KOPT-K1 (cell line): Measurements from ENCODE around the gene SLC4A8.

ENCODE experiments used
- H3K27ac ChIP-seq: fragments of 200-600 bp; sonication (generic); 2 replicates; pipeline ENCODE4 v1.5.1; 2016; ENCODE audit warnings: antibody characterized with exemption, mild to moderate bottlenecking, low read depth, low read length; ENCODE audit not compliant: poor library complexity, severe bottlenecking
- H3K36me3 ChIP-seq: fragments of 200-600 bp; sonication (generic); 2 replicates; pipeline ENCODE4 v1.5.1; 2017; ENCODE audit warnings: antibody characterized with exemption, mild to moderate bottlenecking, low read length, moderate library complexity; ENCODE audit not compliant: insufficient read depth
- H3K9me3 ChIP-seq: fragments of 200-600 bp; sonication (generic); 2 replicates; pipeline ENCODE4 v1.5.1; 2017; ENCODE audit warnings: antibody characterized with exemption, low read length, mild to moderate bottlenecking; ENCODE audit not compliant: insufficient read depth, poor library complexity, severe bottlenecking

Gene SLC4A8

DNA sequence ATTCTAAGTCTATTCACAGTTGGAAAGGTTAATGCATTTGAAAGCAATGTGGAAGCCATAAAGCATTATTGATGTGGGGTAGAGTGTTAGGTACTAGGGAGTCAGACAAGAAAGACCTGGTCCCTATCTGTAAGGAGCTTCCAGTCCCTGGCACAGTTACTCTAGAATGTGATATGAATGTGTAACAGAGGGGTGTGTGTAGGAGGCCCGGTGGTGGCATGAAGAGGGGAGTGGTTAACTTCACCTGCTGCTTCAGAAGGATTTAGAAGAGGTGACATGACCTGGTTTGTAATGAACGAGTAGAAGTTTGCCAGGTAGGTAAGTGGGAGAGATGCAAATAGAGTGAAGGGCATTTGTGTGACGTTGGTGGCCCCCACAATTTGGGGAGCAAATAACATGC is 18.3 kb upstream of the SLC4A8 start:
- Histone ChIP-seq H3K27ac (no peak overlapping the region), H3K36me3 (no peaks in the 10 kb centered on the region), H3K9me3 (no peaks in the 10 kb centered on the region)

DNA sequence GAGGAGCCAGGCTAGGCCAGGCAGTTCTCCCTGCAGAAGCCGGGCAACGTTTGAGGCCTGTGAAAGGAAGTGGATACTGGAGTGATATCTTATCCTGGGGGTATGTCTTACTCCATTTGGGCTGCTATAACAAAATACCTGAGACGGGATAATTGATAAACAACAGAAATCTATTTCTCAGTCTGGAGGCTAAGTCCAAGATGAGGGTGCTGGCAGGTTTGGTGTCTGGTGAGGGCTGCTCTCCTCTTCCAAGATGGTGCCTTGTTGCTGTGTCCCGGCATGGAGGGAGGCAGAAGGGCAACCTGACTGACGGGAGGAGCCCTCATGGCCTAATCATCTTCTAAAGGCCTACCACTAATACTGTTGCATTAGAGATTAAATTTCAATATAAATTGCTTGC is 17.8 kb upstream of the SLC4A8 start:
- Histone ChIP-seq H3K27ac (no peak overlapping the region), H3K9me3 (no peaks in the 10 kb centered on the region), H3K36me3 (no peaks in the 10 kb centered on the region)

DNA sequence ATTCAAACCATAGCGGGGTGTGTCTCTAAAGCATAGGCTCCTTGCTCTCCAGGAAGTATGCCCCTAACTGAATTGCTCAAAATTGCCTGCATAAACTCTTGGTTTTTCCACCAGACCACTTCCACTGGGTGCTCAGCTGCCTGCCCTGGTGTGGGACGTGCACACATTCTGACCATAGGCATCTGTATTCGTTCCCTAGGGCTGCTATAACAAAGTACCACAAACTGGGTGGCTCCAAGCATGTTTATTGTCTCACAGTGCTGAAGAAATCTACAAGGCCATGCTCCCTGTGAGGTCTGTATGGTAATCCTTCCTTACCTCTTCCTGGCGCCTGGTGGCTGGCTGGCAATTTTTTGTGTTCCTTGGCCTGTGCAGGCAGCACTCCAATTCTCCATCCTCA is 17.0 kb upstream of the SLC4A8 start:
- no peaks in the 10 kb centered on the region for H3K36me3 ChIP-seq
- no peaks in the 10 kb centered on the region for H3K9me3 ChIP-seq
- H3K27ac ChIP-seq, result peak overlapping the region; percentile 24

DNA sequence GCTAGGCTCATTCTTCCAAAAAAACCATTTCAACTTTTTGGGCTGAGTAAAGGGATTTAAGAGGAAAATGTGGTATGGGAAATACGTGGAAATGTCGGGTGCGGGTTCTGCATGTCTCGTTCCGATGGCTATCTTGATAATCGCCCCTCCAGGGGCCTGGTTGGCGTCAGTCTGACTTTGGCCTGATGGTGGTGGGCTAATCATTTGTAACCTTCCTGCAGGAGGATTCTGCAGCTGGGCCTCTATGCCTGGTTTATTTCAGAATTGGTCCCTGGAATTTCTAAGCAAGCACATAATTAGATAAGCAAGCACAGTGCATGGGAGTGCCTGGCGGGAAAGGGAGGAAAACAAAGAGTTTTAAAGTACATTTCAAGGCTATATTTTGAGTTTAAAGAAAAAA is 14.8 kb upstream of the SLC4A8 start:
- Histone ChIP-seq H3K27ac (no peak overlapping the region), H3K9me3 (no peaks in the 10 kb centered on the region), H3K36me3 (no peaks in the 10 kb centered on the region)

DNA sequence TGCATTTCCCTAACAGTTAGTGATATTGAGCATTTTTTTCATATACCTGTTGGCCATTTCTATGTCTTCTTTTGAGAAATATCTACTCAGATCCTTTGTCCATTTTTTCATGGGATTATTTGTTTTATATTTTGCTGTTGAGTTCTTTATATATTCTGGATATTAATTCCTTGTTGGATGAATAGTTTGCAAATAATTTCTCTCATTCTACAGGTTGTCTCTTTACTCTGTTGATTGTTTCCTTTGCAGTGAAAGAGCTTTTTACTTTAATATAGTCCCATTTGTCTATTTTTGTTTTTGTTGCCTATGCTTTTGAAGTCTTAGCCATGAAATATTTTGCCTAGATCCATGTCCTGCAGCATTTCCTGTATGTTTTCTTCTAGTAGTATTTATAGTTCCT is 11.5 kb upstream of the SLC4A8 start:
- H3K9me3 ChIP-seq, result no peaks in the 10 kb centered on the region

DNA sequence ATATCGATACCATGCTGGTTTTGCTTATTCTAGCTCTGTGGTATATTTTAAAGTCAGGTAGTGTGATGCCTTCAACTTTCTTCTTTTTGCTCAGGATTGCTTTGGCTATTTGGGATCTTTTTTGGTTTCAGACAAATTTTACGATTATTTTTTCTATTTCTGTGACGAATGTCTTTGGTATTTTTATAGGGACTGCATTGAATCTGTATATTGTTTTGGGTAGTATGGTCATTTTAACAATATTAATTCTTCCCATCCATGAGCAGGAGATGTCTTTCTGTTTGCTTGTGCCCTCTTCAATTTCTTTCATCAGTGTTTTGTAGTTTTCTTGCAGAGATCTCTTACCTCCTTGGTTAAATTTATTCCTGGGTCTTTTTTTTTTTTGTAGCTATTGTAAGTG is 10.8 kb upstream of the SLC4A8 start:
- Histone ChIP-seq H3K36me3 (no peaks in the 10 kb centered on the region), H3K9me3 (no peaks in the 10 kb centered on the region), H3K27ac (no peak overlapping the region)

More for the DNA sequence above, 11.5 kb upstream of the SLC4A8 start:
- Histone ChIP-seq H3K36me3 (no peaks in the 10 kb centered on the region), H3K27ac (no peak overlapping the region)

DNA sequence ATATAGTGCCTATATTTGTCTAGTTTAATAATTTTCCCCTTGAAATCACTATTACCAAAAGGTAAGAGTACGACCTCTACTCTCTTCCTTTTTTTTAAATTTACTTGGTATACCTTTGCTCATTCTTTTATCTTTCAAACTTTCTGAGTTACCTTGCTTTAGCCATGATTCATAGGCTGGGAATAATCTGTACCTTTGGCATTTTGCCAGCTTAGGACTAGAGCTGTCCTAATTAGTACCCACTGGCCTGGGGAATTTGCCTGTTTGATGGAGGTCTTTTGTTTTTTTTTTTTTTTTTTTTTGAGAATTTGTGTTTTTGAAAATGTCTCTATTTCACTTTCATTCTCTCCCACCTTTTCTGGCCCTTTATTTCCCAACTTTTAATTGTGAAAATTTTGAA is 8.7 kb upstream of the SLC4A8 start:
- Histone ChIP-seq H3K36me3 (no peaks in the 10 kb centered on the region), H3K27ac (no peak overlapping the region), H3K9me3 (no peaks in the 10 kb centered on the region)

DNA sequence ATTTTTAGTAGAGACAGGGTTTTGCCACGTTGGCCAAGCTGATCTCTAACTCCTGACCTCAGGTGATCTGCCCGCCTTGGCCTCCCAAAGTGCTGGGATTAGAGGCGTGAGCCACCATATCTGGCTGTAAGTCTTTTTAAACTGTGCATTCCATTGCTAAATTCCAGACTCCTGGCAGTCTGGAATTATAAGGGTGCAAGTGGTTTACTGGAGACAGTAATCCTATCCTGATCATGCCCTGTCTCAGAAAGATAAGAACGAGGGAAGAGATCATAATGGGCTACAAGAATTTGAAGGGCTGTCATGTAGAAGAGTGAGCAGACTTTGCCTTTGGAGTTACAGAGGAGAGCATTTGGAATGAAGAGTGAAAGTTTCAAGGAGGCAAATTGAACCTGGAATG is 6.8 kb upstream of the SLC4A8 start:
- no peaks in the 10 kb centered on the region for H3K9me3 ChIP-seq
- H3K27ac ChIP-seq, result no peak overlapping the region
- no peaks in the 10 kb centered on the region for H3K36me3 ChIP-seq

DNA sequence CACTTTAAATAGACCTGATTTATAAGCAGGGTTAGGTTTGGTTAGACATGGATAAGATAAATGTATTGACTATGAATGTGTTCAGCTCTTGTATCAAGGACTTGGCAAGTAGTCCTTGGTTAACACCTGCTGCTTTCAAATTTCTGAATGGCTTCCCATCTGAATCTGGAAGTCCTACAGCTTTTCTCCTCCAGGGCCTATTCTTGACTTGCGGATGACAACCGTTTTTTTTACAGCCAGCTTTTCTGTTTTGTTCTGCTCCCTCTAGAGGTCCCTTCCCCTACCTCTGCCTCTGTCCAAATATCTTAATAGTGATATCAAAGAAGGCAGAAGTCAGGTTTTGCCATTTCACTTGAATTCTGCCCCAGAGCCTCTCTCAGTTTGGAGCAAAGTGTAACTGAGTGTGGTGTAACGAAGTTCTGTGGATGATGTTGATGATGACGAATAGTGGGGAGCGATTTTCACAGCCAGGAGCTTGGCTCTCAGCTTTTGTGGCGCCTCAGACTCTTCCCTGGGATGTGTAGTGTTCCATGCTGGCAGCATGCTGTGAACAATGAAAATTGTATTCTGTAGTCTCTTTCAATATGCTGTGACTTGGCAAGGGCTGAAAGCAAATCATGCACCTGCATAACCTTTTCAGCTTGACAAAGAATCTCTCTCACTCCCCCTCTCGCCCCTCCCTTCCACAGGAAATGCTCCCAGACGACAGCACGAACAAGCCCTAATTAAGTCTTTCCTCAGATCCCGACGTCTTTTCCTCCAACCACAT is 5.0 kb upstream of the SLC4A8 start:
- Histone ChIP-seq H3K9me3 (no peaks in the 10 kb centered on the region), H3K36me3 (no peaks in the 10 kb centered on the region), H3K27ac (peak overlapping the region; percentile 5)

DNA sequence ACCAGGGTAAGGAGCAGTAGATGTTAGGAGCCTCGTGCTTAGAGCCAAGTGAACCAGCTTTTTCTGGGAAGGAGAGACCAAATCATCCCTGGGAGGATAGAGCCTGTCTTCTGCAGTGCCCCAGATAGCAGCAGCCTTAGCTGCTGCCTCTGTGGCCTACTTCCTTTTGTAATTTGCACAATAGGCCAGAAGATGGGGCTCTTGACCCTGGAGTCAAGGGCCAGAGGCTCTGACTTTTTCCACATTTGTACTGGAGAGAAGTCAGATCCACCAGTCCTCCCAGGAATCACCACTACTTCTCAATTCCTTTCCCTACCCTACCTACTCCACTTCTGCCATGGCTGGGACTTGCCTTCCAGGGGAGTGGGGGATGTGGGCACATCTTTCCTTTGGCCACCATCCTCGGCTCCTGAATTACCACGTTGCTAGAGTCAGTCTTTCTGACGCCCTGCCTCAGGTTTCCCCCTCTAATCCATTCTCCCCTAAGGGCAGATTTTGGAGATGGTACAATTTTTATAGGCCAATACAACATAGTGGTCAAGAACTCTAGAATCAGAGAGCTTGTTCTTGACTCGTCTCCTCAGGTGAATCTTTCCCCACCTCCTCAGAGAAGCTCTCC is 3.3 kb upstream of the SLC4A8 start:
- H3K9me3 ChIP-seq, result no peaks in the 10 kb centered on the region
- no peaks in the 10 kb centered on the region for H3K36me3 ChIP-seq
- H3K27ac ChIP-seq, result no peak overlapping the region

DNA sequence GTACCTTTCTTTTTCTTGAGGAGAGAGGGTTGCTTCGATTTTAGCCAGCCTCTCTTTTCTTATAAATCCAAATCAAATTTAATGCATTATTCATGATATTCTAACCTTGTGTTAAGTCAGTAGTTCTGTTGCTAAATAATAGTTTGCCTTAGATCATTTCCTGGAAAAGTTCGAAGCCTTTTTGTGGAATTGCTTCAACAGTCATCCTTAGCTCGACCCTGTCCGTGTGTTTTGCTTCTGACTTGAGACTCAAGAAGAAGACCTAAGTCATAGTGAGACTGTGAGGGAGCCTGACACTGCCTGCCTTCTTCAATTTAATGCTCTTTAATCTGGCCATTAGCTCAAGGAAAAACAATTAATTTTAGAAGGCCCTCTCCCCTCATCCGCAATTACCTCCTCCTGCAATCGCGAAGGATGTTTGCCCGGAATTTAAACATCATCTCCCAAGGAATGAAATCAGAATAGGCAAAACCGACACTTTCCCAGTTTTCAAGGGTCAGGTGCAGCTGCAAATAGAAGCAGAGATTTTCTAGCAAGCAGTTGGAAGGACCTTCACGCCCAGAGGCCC is 453 bp upstream of the SLC4A8 start:
- Histone ChIP-seq H3K36me3 (no peaks in the 10 kb centered on the region), H3K9me3 (no peaks in the 10 kb centered on the region), H3K27ac (no peak overlapping the region)

DNA sequence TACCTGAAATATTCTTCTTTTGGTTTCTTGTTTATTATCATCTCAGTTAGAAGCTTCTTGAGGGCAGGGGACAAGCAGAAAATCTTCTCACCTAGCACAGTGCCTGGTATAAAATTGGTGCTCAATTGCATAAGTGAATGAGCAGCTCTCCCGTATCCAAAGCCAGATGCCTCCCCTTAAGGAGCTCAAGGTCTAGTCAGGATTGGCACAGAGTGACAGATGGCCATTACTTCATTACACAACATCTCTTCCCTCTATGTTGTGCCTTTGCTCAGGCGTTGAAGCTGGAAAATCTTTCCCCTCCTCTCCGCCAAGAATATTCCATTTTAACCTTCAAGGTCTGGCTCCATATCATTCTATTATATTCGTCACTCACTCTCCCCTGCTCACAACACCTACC is 3.6 kb downstream of the SLC4A8 start:
- no peak overlapping the region for H3K27ac ChIP-seq
- no peaks in the 10 kb centered on the region for H3K36me3 ChIP-seq
- H3K9me3 ChIP-seq, result no peaks in the 10 kb centered on the region

DNA sequence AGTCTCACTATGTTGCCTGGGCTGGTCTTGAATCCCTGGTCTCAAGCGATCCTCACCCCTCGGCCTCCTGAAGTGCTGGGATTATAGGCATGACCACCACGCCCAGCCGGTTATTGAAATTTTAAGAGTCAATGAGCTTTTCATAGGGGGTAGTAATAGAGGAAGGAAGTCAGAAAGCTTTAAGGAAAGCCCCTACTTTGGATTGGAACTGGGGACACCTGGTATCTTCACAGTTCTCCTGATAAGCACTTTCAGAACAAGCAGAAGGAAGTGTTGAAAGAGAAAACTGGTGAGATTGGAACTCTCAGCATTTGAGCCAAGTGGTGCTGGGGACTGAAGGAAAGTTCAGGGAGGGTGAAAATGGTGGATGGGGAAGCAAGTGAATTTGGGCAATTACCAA is 5.1 kb downstream of the SLC4A8 start:
- H3K9me3 ChIP-seq, result no peaks in the 10 kb centered on the region
- no peak overlapping the region for H3K27ac ChIP-seq
- no peaks in the 10 kb centered on the region for H3K36me3 ChIP-seq

DNA sequence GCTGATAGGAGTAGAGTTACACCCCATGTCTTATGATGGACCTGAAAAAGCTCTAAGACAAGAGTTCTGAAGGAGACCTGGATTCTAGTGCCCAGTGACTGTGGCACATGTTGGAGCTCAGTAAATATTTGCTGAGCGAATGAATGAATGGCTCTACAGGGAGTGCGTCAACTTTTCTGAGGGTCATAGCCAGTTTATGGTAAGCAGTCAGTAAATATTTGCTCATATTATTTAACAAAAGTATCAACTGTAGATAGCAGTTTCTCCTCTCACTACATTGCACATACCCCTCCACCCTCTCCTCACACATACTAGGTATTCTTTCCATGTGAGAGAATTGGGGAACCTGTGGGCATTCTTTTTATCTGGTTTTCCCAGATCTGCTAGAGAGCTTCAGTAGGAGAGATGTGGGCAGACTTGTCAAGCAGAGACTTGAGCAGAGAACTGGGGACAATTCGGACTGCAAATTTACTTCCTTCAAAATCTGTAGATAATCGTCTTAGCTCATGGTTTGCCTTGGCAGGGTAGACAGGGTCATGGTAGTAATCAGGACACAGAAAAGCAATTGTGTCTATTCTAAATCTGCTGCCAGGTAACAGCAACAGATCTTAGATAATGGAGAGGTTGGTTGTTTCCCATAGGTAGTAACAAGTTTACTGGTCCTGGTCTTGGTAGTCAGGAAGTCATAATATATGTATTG is 5.7 kb downstream of the SLC4A8 start:
- Histone ChIP-seq H3K36me3 (no peaks in the 10 kb centered on the region), H3K9me3 (no peaks in the 10 kb centered on the region), H3K27ac (no peak overlapping the region)

DNA sequence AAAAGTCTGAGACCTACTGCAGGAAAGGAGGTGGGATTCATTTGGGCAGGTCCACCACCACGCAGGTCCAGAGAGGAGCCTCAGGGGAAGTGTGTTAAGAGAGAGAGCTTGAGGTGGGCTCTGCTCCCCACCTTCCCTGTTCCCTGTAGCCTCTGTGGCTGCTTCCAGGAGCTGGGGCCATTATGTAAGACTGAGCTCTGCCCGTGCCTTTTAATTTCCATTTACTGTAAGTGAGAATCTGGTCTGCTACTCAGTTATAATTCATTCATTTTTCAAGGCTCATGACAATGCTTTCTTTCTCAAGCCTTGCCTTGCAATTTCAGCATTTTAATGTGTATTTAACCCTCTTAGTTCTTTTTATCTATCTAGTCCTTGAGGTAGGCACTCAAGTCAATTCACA is 8.3 kb downstream of the SLC4A8 start:
- Histone ChIP-seq H3K36me3 (no peaks in the 10 kb centered on the region), H3K9me3 (no peaks in the 10 kb centered on the region), H3K27ac (no peak overlapping the region)
